GM12874 (cell line): Measurements from ENCODE around the gene NBR1.

Experiments
- TF ChIP-seq, protein P1 (sequence below): IDR thresholded peaks from 2 replicates; pipeline ENCODE4 v1.5.1; 2011; ENCODE audit warnings: low read depth, mild to moderate bottlenecking, control low read depth, low read length, moderate library complexity; ENCODE audit not compliant: insufficient read depth

Gene NBR1

GRCh38 chr17:43155666-43156065, 15.3 kb upstream of the NBR1 start:
- TF ChIP-seq, protein P1, sequence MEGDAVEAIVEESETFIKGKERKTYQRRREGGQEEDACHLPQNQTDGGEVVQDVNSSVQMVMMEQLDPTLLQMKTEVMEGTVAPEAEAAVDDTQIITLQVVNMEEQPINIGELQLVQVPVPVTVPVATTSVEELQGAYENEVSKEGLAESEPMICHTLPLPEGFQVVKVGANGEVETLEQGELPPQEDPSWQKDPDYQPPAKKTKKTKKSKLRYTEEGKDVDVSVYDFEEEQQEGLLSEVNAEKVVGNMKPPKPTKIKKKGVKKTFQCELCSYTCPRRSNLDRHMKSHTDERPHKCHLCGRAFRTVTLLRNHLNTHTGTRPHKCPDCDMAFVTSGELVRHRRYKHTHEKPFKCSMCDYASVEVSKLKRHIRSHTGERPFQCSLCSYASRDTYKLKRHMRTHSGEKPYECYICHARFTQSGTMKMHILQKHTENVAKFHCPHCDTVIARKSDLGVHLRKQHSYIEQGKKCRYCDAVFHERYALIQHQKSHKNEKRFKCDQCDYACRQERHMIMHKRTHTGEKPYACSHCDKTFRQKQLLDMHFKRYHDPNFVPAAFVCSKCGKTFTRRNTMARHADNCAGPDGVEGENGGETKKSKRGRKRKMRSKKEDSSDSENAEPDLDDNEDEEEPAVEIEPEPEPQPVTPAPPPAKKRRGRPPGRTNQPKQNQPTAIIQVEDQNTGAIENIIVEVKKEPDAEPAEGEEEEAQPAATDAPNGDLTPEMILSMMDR, result no peak

- TF ChIP-seq, protein P1, result no peak
Observed at GRCh38 chr17:43169561-43170139, 1.4 kb upstream of the NBR1 start.

DNA sequence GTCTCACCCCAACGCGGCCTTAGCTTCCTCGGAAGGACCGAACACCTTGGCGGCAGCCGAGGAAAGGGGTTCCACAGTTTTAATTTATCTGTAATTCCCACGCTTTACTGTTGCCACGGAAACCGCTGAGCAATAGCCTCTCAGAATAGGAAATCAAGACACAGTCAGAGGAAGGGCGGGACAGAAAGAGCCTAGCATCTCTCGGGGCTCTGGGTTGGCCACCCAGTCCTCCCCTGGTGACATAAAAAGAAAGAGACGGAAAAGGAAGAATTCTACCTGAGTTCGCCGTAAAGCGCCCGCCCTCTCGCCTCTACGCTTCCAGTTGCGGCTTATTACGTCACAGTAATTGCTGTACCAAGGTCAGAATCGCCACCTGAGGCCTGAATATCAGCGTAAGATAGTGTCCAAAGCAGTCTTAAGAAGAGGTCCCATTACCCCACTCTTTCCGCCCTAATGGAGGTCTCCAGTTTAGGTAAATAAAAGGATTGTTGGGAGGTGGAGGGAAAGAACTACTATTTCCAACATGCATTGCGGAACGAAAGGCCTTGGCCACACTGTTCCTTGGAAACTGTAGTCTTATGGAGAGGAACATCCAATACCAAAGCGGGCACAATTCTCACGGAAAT, 761 bp upstream of the NBR1 start:
- TF ChIP-seq, protein P1, result no peak

DNA sequence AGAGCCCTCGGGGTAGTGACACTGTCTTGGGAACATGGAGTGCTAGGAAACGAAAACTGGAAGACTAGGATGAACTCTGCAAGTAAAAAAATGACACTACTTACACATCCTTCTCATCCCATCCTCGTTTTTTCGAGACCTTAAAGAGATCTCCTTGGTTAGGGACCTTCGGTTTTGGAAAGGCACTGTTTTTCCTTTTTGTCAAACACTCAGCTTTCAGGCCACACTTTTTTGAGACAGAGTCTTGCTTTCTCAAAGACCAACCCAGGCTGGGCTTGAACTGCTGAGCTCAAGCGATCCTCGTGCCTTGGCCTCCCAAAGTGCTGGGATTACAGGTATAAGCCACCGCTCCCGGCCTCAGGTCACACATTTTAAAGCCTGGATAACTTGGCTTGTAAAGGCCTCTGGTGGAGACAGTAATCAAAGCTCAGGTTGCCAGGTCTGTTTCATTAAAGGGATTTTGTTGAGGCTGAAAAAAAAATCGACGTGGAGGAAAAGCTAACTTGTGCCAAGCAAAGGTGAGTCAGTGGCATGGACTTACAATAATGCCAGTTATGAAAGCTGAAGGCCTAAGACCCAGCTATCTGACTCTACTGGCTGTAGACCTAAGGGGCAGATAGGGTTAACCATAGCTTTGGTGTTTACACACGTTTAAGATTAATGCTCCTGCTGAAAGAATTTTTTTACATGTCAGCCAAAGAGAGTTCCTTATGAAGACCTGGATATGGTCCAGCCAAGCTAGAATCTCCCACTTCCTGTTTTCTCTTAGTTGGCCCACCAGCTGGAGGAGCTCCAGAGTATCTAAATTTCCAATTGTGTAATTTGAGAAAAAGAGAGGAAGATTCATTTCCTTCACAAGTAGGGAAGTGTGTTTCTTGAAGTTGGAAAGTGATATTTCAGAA, 823 bp downstream of the NBR1 start:
- TF ChIP-seq, protein P1, result no peak

- TF ChIP-seq, protein P1, result no peak
Observed at GRCh38 chr17:43175213-43176118, 4.5 kb downstream of the NBR1 start.

GRCh38 chr17:43176119-43176570, 5.1 kb downstream of the NBR1 start:
- TF ChIP-seq, protein P1, result no peak
